Measurements from ENCODE around the gene VIPR2.

Gene VIPR2

DNA sequence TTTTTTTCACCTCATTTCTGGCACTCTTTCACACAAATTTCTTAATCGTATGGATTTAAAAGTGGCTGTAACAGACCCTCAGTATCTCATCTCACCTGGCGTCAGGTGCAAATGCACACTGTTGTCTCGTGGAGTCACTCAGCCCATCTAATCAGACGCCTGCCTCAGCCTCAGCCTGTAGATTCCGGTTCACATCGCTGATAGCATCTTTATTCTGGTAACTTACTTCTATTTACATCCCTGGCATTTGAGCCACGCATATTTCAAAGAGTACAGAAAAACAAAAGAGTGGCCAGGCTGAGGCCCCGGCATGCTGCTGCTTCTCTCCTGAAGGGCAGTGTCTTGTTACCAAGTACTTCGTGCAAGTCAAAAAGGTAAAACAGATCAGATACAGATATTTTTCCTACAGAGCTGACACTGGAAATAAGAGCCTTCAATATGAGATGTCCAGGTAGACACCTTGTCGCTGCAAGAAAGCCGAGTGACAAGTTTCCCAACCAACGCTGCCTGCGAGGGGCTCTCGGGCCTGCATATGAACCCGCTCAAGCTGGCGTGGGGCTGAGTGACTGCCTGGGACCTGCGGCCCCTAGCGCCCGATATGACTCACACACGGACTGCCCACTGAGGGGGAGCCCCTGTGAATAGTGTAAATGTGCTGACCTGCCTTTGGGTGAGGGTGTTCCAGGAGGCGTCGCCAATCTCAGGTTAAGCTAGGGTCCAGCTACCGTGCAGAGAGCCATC, 4.3 kb downstream of the VIPR2 start:
- TF ChIP-seq, protein P1, sequence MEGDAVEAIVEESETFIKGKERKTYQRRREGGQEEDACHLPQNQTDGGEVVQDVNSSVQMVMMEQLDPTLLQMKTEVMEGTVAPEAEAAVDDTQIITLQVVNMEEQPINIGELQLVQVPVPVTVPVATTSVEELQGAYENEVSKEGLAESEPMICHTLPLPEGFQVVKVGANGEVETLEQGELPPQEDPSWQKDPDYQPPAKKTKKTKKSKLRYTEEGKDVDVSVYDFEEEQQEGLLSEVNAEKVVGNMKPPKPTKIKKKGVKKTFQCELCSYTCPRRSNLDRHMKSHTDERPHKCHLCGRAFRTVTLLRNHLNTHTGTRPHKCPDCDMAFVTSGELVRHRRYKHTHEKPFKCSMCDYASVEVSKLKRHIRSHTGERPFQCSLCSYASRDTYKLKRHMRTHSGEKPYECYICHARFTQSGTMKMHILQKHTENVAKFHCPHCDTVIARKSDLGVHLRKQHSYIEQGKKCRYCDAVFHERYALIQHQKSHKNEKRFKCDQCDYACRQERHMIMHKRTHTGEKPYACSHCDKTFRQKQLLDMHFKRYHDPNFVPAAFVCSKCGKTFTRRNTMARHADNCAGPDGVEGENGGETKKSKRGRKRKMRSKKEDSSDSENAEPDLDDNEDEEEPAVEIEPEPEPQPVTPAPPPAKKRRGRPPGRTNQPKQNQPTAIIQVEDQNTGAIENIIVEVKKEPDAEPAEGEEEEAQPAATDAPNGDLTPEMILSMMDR (IDR thresholded peaks at IDR 0.05) = no peak

DNA sequence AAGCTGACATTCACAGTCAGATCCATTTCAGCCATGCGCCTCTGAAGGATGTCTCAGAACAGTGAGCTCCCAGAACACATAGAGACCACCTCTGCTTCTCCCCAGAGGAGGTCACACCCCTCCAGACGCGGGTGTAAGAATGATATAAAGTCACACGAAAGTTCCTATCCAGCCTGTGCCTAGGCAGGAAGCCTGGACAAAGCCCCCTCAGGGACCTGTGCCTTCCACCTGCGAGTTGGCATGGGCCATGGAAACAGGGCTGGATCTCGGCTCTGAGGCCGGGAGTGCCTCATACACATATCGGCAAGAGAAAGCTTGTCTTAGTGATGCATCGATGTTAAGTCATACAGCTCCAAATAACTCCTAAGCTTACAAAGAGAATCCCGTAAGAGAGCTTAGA, 5.0 kb downstream of the VIPR2 start:
- TF ChIP-seq, protein P1 (IDR thresholded peaks at IDR 0.05) = no peak

DNA sequence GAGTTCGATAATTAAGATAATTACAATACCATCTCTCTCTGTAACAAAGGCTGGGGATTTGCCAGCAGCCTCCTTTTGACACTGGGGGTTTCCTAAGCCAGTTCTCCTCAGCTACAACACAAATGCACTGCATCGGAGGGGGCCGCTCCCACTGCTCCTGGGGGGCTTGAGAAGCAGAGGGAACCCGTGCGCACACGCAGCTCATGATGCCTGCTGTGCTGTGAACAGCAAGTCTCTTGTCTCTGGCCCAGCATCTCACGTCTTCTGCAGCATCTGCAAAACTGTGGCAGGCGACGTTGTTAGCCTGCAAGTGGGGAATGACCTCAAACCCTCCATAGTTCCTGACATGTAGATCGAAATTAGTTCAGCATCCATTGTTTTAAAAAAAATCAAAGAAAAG, 5.5 kb downstream of the VIPR2 start:
- TF ChIP-seq, protein P1 (IDR thresholded peaks at IDR 0.05) = no peak

DNA sequence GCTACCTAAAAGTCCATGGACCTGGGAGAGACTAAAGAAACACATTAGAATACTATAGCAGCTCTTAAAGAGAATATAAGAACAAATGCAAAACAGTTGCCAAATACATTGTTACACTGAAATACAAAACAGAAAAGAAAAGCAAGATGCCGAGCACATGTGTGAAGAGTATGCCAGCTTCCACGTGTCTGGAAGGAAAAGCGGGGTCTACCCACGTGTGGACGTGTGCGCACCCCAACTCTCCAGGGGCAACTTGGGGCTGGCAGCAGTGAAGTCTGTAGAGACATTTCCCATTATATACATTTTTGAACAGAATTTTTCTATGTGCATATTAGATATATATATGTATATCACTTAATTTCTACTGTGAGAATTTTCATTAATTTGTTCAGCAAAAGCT, 6.2 kb downstream of the VIPR2 start:
- TF ChIP-seq, protein P1 (IDR thresholded peaks at IDR 0.05) = no peak

DNA sequence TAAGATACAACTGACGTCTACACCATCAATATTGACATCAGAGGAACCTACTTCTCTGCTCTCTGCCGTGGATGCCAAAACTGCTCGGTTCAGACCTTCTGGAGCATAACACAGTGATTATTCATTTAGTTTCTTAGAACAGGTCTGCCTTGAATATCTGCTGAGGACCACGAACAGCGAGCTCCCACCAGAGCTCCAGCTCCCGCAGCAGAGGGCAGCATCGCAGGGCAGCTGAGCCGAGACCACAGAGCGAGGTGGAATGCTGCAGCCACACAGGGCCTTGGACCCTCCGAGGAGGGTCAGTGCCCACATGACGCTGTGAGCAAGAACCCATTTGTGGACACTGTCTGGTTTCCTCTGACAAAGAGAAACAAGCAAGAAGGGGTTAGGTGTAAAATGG, 6.8 kb downstream of the VIPR2 start:
- TF ChIP-seq, protein P1 (IDR thresholded peaks at IDR 0.05) = no peak

DNA sequence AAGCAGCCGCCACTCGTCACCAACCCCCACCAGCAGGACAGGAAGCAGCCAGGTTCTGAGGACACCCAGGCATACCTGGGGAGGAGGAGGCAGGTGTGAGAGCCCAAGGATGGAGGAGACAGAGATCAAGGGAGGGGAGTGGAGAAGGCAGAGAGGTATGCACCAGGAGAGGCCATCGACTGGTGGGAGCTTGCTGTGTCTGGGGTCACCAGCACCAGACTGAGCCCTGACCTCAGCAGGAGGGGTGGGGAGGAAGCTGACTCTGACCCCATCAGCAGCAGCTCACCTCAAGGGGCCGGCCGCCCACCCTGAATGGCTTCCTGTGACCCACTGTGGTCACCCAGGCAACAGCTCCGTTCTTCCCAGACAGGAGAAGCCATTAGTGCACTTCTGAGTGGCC, 7.8 kb downstream of the VIPR2 start:
- TF ChIP-seq, protein P1 (IDR thresholded peaks at IDR 0.05) = no peak

DNA sequence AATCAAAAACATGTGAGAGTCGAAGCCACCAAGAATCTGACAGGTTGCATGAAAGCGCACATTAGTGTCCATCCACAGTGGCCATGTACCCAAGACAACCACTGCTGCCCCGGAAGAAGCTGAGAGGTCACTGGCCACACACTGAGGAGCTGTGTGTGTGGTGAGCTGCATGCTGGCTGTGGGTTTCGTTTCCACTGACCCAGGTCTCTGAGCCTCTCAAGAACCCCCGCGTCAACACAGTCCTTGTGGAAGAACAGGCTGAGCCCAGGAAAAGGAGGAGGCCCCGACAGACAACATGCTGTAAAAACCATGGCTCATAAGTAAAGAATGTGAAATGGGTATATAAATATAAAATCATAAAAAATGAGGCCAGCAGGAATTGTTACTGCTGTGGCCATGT, 8.2 kb downstream of the VIPR2 start:
- TF ChIP-seq, protein P1 (IDR thresholded peaks at IDR 0.05) = no peak

DNA sequence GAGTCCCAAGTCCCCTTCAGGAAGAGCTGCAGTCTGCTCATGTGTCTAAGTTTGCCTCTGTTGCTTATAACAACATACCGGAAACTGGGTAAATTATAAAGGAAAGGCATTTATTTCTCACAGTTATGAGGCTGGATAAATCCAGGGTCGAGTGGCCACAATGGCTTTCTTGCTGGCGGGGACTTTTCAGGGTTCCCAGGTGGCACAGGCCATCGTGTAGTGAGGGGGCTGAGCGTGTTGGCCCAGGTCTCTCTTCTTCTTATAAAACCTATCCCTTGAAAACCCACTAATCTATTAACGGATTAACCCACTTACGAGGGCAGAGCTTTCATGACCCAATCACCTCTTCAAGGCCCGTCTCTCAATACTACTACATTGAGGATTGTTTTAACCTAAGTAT, 8.7 kb downstream of the VIPR2 start:
- TF ChIP-seq, protein P1 (IDR thresholded peaks at IDR 0.05) = no peak

Data from LNCAP (cell line).